Stomach (tissue), 4 donors: Measurements from ENCODE around the gene PPARA.

Source experiments
- POLR2A ChIP-seq, 4 donors: fragments of 450-650 bp; IDR thresholded peaks; one replicate each; pipeline ENCODE4 v1.6.1; 2016; ENCODE audit warnings: antibody characterized with exemption in 4 of 4, control low read depth in 2 of 4, mild to moderate bottlenecking in 1 of 4, moderate library complexity in 1 of 4
- POLR2AphosphoS5 ChIP-seq, 3 donors: sonication (generic); formaldehyde crosslinking; IDR thresholded peaks; one replicate each; pipeline ENCODE4 v1.6.1; 2016; ENCODE audit warnings: antibody characterized with exemption in 3 of 3

- TF ChIP-seq POLR2AphosphoS5 (IDR thresholded peaks at IDR 0.05) = no peak
- TF ChIP-seq POLR2A (IDR thresholded peaks at IDR 0.05) = no peak
These were observed 91.2 kb downstream of the PPARA start for GRCh38 chr22:46241396-46242007.
